ENCODE data around the gene RNASET2. TPM values are rescaled to one million over a fixed set of nuclear protein-coding genes. Genes with fewer than 3 reads are reported as not detected.

The RNASET2 gene
- polyA plus RNA-seq, 1 donor (not counting 4 experiments of a cell fraction or from before 2014, with no cell fraction given) = 21.5 TPM

DNA sequence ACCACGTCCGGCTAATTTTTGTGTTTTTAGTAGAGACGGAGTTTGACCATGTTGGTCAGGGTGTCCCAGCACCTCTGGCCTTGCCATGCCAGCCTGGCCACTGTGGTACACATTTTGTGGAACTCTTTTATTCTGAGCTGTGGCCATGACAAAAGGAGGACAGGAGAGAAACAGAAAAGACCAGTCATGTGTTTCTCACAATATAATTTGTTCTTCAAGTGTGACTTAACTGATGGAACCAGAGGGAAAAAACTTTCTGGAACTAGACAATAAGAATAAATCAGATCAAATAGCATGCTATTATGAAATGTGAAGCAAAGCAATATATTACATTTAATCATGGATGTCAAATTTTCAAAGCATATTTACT lies 4.2 kb upstream of the RNASET2 start:
- no peak for FAIRE-seq
- H3K9me1 ChIP-seq (ENCODE audit: control insufficient read depth, extremely low read depth, insufficient read depth, low read length) = no peaks in the 10 kb centered on the region
- H3K36me3 ChIP-seq (ENCODE audit: control insufficient read depth in 2 of 2, extremely low read depth in 1 of 2, insufficient read depth in 2 of 2, low read length in 2 of 2) = no peaks in the 10 kb centered on the region
- no peak overlapping the region for H3K27ac ChIP-seq (ENCODE audit: control insufficient read depth, insufficient read depth, low read length)
- no peak overlapping the region for H3K4me2 ChIP-seq (ENCODE audit: control insufficient read depth, extremely low read depth, insufficient read depth, low read depth, low read length)
- no peaks in the 10 kb centered on the region for H3K79me2 ChIP-seq (ENCODE audit: control insufficient read depth, insufficient read depth, low read length)
- no peak for DNase-seq (ENCODE audit: low read depth, low spot score)
- no peak overlapping the region for H2AFZ ChIP-seq (ENCODE audit: control insufficient read depth, low read length)
- no peaks in the 10 kb centered on the region for H3K27me3 ChIP-seq (ENCODE audit: control insufficient read depth, extremely low read depth, insufficient read depth, low read length)
- peaks cover 2% of the 10 kb centered on the region for H3K4me1 ChIP-seq (ENCODE audit: control insufficient read depth, extremely low read depth, insufficient read depth, low read length)
- dilution Hi-C loops (cut with MboI; ENCODE audit: extremely low pct_ligation_motif_present, low sequenced_read_pairs) = no loop called here
- no peak overlapping the region for H3K4me3 ChIP-seq (ENCODE audit: control insufficient read depth in 2 of 3, extremely low read depth in 1 of 3, insufficient read depth in 2 of 3, low read depth in 1 of 3, low read length in 3 of 3)
- TF ChIP-seq CTCF (optimal IDR thresholded peaks at IDR 0.05 in 1 of 3, IDR thresholded peaks at IDR 0.05 in 1 of 3, conservative IDR thresholded peaks at IDR 0.05 in 1 of 3; ENCODE audit: extremely low read depth in 1 of 3, insufficient read depth in 2 of 3, low read length in 3 of 3) = no peak
- TF ChIP-seq EZH2 (IDR thresholded peaks at IDR 0.05; ENCODE audit: low read length) = no peak
- H3K9me3 ChIP-seq (ENCODE audit: control insufficient read depth, low read depth, low read length) = no peaks in the 10 kb centered on the region
- no peaks in the 10 kb centered on the region for H4K20me1 ChIP-seq (ENCODE audit: control insufficient read depth, extremely low read depth, insufficient read depth, low read length)
- no peak overlapping the region for H3K9ac ChIP-seq (ENCODE audit: control insufficient read depth, extremely low read depth, insufficient read depth, low read length)

- DNase-seq (ENCODE audit: low read depth, low spot score) (no peak), FAIRE-seq (no peak)
- Histone ChIP-seq H3K27ac (ENCODE audit: control insufficient read depth, insufficient read depth, low read length) (no peak overlapping the region), H3K79me2 (ENCODE audit: control insufficient read depth, insufficient read depth, low read length) (no peaks in the 10 kb centered on the region), H2AFZ (ENCODE audit: control insufficient read depth, low read length) (no peak overlapping the region), H3K9me1 (ENCODE audit: control insufficient read depth, extremely low read depth, insufficient read depth, low read length) (no peaks in the 10 kb centered on the region), H3K4me2 (ENCODE audit: control insufficient read depth, extremely low read depth, insufficient read depth, low read depth, low read length) (no peak overlapping the region), H3K9ac (ENCODE audit: control insufficient read depth, extremely low read depth, insufficient read depth, low read length) (no peak overlapping the region), H3K4me1 (ENCODE audit: control insufficient read depth, extremely low read depth, insufficient read depth, low read length) (peaks cover 5% of the 10 kb centered on the region), H3K9me3 (ENCODE audit: control insufficient read depth, low read depth, low read length) (no peaks in the 10 kb centered on the region), H3K4me3 (ENCODE audit: control insufficient read depth in 2 of 3, extremely low read depth in 1 of 3, insufficient read depth in 2 of 3, low read depth in 1 of 3, low read length in 3 of 3) (no peak overlapping the region), H3K36me3 (ENCODE audit: control insufficient read depth in 2 of 2, extremely low read depth in 1 of 2, insufficient read depth in 2 of 2, low read length in 2 of 2) (no peaks in the 10 kb centered on the region), H3K27me3 (ENCODE audit: control insufficient read depth, extremely low read depth, insufficient read depth, low read length) (no peaks in the 10 kb centered on the region), H4K20me1 (ENCODE audit: control insufficient read depth, extremely low read depth, insufficient read depth, low read length) (no peaks in the 10 kb centered on the region)
- TF ChIP-seq EZH2 (IDR thresholded peaks at IDR 0.05; ENCODE audit: low read length) (no peak), CTCF (optimal IDR thresholded peaks at IDR 0.05 in 1 of 3, IDR thresholded peaks at IDR 0.05 in 1 of 3, conservative IDR thresholded peaks at IDR 0.05 in 1 of 3; ENCODE audit: extremely low read depth in 1 of 3, insufficient read depth in 2 of 3, low read length in 3 of 3) (no peak)
- dilution Hi-C loops (cut with MboI; ENCODE audit: extremely low pct_ligation_motif_present, low sequenced_read_pairs) = no loop called here
Measured at GRCh38 chr6:166959911-166960608, 3.7 kb upstream of the RNASET2 start.

All from keratinocyte (primary cell).